SKM-1 treated with dmso at 0.1 percent for 144 hours (cell line): ENCODE measurements around the gene NSD1.
"Not testable (repeated sequence)": the region's sequence is repeated elsewhere in the genome, so short reads cannot be mapped to it uniquely, and the experiment has no call there.

ENCODE experiments used
- DNase-seq: peaks from one replicate; lab custom pipeline; 2025; ENCODE audit not compliant: unreplicated experiment; lab: John Stamatoyannopoulos, UW

NSD1 gene

DNA sequence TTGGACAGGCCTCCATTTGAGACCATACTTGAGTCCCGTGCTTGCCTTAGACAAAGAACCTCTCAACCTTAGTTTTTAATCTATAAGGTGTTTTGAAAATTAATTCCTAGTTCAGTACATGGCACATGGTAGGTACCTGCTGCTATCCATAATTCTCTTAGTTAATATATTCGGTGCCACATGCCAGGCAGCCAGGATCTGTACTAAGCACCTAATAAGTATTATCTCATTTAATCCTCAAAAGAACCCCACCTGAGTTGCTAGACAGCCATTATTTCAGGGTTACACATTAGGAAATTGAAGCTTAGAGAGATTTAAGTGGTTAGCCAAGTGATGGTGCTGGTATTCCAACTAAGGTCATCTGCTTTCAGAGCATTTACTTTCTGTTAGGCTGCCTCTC lies 29.9 kb downstream of the NSD1 start:
- no peak for DNase-seq

DNA sequence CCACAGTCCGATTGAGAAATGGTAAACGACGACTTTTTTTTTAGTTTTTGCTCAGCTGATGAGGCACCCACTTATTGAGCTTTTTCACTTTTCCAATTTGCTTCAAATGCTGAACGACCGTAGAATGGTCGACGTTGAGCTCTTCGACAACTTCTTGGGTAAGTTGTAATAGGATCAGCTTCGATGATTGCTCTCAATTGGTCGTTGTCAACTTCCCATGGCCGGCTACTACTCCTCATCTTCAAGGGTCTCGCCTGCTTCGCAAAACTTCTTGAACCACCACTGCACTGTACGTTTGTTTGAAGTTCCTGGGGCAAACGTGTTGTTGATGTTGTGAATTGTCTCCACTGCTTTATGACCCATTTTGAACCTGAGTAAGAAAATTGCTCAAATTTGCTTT lies 35.7 kb downstream of the NSD1 start:
- no peak for DNase-seq

DNA sequence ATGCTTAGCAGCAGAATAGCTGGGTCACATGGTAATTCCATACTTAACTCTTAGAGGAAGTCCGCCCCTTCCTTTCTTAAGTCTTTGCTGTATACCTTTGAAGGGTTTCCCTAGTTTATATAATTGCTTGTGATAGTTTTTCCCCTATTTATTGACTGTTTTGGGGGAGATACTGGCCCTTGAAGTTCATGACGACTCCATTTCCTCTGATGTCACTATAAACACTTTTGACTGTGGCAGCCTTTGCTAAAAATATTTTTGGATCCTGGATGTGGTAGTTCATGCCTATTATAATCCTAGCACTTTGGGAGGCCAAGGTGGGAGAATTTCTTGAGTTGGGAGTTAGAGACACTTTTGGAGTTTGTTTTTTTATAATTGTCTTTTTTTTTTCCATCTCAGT lies 38.4 kb downstream of the NSD1 start:
- DNase-seq = no peak

DNA sequence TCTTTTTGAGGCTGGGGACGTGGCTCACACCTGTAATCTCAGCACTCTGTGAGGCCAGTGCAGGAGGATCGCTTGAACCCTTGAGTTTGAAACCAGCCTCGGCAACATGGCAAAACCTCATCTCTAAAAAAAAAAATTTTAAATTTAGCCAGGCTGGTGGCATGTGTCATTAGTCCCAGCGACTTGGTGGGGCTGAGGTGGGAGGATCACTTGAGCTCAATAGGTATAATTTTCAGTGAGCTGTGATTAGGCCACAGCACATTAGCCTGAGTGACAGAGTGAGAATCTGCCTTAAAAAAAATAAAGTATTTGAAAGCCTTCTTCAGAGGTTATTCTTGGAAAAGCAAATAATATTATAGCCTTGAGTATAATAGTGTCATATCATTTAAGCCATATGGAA lies 41.8 kb downstream of the NSD1 start:
- no peak for DNase-seq

DNA sequence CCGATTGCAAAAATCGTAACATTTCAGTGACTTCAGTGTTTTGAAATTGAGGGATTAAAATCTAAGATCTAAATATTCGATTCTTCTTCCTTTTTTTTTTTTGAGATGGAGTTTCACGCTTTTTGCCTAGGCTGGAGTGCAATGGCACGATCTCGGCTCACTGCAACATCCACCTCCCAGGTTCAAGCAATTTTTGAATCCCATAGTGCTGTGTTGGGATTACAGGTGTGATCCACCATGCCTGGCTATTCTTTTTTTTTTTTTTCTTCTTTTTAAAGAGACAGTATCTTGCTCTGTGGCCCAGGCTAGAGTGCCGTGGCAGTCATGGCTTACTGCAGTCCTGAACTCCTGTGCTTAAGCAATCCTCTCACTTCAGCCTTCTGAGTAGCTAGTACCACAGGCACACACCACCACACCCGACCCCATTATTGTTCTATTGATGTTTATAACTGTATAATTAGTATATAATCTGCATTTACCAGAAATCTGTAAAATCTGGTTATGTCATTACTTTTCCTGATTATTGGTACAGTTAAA lies 42.7 kb downstream of the NSD1 start:
- no peak for DNase-seq

DNA sequence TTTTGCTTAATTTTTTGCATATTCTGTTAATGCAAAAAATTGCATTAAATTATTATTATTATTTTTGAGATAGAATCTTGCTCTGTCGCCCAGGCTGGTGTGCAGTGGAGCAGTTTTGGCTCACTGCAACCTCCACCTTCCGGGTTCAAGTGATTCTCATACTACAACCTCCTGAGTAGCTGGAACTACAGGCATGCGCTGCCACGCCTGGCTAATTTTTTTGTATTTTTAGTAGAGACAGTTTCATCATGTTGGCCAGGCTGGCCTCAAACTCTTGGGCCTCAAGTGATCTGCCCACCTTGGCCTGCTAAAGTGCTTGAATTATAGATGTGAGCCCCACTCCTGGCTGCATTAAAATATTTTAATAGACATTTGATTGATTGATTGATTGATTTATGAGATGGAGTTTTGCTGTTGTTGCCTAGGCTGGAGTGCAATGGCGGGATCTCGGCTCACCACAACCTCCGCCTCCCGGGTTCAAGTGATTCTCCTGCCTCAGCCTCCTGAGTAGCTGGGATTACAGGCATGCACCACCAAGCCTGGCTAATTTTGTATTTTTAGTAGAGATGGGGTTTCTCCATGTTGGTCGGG lies 44.4 kb downstream of the NSD1 start:
- not testable (repeated sequence) for DNase-seq

DNA sequence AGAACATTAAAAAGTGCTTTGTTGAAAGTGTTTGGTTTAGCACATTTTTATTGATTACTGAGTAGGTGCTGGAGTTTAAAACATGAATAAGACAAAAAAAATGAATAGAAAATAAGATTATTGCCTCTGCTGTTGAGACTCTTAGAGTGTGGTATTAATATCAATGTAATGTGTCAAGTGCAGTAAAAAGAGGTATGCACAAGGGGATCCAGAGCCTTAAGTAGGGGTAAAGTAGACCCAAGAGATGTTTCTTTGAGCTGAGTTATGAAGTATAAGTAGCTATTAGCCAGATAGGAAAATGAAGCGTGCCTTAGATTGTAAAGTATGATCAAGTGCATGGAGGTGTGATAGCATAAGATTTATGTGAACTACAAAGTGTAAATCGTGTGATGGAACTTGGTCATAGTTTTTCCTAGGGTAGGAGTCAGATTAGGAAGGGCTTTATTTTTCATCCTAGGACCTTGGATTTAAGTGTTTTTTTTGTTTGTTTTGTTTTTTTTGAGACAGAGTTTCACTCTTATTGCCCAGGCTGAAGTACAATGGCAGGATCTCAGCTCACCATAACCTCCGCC lies 45.2 kb downstream of the NSD1 start:
- DNase-seq = no peak

DNA sequence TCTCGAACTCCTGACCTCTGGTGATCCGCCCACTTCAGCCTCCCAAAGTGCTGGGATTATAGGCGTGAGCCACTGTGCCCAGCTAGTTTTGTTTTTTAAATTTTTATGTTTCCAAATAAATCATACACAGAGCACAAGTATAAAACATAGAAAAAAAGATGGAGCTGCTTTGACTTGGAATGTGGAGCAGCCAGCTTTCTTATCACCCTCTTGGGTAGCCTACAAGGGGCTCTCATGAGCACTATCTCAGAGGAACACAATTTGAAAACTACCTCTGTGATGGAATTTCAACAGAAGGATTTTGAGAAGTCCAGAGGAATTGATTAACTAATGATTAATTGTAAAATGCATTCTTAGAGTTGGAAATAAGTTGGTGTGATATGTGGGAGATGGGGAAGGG lies 45.9 kb downstream of the NSD1 start:
- no peak for DNase-seq

DNA sequence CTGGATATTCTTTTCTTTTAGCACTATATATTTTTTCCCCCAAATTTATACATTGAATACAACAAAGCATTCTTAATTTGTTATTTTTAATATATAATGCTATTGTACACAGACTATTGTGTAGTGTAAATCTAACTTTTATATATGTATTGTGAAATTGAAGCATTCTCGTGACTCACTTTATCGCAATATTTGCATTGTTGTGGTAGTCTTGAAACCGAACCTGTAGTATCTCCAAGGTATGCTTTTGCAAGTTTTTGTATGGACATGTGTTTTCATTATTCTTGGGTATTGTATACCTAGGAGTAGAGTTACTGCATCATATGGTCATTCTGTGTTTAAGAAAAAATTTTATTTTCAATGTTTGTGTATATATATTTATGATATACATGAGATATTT lies 49.6 kb downstream of the NSD1 start:
- no peak for DNase-seq

DNA sequence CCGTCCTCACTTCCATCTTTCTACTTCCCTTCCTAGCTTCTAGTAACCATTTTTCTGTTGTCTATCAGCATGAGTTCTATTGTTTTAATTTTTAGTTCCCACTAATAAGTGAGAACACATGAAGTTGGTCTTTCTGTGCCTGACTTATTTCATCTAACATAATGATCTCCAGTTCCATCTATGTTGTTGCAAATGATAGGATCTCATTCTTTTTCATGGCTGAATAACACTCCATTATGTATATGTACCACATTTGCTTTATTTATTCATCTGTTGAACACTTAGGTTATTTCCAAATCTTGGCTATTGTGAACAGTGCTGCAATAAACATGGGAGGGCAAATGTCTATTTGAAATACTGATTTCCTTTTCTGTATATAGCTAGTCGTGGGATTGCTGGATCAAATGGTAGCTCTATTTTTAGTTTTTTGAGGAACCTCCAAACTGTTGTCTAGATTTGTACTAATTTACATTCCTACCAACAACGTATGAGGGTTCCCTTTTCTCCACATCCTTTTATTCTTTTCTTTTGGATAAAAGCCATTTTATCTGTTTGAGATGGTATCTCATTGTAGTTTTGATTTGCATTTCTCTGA lies 50.3 kb downstream of the NSD1 start:
- no peak for DNase-seq

DNA sequence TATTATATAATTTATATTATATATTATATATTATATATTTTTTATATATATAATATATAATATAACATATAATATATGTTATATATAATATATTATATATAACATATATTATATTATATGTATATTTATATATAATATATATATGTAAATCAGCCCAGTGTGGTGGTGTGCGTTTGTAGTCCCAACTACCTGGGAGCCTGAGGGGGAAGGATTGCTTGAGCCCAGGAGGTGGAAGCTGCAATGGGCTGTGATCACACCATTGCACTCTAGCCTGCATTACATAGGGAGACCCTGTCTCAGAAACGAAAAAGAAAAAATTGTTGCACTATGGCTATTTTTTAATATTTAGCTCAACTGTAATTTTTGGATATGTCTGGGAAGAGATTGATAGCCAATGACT lies 52.4 kb downstream of the NSD1 start:
- no peak for DNase-seq

DNA sequence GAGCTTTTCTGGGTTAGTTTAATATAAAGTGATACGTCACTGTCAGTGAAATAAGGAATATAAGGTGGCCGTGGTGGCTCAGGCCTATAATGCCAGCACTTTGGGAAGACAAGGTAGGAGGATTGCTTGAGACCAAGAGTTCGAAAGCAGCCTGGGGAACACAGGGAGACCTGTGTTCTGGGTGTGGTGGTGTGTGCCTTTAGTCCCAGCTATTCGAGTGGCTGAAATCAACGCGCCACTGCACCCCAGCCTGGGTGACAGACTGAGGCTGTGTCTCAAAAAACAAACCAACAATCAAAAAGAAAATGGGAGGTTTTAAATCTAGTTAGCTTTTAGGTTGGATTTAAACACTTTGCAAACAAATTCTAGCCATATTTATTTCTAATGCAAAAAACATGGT lies 53.1 kb downstream of the NSD1 start:
- no peak for DNase-seq

DNA sequence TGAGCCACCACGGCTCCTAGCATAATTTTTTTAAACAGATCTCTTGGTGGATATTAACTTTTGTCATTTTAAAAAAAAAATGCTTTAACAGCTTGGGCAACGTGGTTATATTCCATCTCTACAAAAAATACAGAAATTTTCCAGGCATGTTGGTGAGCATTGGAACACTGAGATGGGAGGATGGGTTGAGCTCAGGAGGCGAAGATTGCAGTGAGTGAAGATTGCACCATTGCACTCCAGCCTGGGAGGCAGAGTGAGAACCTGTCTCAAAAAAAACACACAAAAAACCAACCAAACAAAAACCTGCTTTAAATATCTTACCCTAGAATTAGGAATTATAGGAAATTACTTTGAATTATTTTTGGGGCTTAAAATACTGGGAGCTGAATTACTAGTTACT lies 55.2 kb downstream of the NSD1 start:
- no peak for DNase-seq

DNA sequence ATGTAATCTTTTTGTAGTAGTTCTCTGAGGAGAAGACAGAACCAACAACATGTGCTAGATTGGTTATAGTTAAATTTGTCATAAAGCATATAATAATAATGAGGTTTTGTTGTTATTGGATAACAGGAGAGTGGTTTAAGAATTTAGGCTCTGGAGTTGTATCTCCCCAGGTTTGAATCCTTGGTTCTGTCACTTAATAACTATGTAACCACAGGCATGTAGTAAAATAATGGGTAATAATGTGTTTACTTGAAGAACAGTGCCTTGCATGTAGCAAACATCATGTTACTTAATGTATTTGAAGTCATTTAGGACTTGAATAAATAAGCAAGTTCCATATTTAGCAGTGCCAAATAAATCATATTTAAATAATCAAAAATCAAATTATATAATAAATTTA lies 55.8 kb downstream of the NSD1 start:
- no peak for DNase-seq

DNA sequence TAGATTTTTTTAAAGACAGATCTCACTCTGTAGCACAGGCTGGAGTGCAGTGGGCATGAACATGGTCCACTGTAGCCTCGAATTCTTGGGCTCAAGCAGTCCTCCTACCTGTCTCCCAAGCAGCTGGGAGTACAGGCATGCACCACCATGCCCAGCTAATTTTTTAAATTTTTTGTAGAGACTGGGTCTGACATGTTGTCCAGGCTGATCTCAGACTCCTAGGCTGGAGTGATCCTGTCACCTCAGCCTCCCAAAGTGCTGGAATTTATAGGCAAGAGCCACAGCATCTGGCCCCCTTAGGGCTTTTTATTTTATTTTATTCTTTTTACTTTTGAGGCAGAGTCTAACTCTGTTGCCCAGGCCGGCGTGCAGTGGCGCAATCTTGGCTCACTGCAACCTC lies 56.4 kb downstream of the NSD1 start:
- DNase-seq = no peak

DNA sequence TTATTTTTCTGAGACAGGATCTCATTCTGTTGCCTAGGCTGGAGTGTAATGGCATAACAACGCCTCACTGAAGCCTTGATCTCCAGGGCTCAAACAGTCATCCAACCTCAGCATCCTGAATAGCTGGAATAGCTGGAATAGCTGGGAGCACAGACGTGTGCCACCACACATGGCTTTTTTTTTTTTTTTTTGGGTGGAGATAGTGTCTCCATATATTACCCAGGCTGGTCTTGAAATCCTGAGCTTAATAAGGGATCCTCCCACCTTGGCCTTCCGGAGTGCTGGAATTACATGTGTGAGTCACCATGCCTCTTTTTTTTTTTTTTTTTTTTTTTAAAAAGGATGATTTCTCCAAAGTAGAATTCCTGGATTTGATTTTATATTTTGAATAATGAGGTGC lies 60.7 kb downstream of the NSD1 start:
- no peak for DNase-seq

DNA sequence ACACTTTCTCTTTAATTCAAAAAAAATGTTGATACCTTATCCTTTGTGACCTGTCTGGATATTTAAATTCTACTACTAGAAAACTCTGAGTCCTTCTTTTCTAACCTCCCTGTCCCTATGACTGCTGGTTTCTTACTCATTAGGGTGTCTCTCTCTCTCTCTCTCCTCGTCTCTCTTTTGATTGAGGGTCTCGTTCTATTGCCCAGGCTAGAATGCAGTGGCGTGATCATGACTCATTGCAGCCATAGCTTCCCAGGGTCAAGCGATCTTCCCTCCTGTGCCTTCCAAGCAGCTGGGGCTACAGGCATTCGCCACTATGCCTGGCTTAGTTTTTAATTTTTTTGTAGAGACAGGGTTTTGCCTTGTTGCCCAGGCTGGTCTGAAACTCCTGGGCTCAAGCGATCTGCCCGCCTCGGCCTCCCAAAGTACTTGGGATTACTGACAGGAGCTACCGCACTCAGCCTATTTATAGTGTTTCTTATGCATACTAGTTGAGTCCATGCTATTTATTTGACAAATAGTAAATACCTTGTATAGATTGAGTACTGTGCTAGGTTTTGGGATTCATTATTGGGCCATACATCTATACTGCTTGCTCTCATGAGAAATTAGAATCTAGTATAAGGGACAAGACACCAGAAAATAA lies 61.9 kb downstream of the NSD1 start:
- DNase-seq = no peak

DNA sequence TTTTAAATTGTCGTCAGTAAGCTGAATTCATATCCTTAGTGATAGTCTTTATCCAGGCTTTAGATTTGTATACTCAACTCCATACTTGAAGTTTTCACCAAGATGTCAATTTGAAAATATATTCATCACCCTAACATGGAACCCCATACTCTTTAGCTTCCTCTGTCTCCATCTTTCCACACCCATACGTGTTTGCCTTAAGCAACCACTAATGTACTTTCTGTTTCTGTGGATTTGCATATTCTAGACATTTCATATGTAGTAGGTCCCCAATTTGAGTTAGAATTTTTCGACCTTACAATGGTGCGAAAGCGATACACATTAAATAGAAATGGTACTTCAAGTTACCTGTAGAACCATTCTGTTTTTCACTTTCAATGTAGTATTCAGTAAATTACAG lies 65.2 kb downstream of the NSD1 start:
- no peak for DNase-seq

DNA sequence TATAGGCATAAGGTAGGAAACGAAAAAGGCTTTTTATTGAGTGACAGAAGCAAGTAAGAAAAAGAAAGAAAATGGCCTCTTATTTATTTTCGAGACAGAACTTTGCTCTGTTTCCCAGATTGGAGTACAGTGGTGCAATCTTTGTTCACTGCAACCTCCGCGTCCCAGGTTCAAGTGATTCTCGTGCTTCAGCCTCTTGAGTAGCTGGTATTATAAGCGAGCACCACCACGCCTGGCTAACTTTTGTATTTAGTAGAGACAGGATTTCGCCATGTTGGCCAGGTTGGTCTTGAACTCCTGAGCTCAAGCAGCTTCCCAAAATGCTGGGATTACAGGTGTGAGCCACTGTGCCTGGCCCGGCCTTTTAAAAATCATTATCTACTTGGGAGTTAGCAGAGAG lies 70.7 kb downstream of the NSD1 start:
- no peak for DNase-seq

DNA sequence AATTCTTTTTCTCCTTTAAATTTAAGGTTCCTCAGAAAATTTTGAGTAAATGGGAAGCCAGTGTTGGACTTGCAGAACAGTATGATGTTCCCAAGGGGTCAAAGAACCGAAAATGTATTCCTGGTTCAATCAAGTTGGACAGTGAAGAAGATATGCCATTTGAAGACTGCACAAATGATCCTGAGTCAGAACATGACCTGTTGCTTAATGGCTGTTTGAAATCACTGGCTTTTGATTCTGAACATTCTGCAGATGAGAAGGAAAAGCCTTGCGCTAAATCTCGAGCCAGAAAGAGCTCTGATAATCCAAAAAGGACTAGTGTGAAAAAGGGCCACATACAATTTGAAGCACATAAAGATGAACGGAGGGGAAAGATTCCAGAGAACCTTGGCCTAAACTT lies 76.0 kb downstream of the NSD1 start:
- DNase-seq = no peak

DNA sequence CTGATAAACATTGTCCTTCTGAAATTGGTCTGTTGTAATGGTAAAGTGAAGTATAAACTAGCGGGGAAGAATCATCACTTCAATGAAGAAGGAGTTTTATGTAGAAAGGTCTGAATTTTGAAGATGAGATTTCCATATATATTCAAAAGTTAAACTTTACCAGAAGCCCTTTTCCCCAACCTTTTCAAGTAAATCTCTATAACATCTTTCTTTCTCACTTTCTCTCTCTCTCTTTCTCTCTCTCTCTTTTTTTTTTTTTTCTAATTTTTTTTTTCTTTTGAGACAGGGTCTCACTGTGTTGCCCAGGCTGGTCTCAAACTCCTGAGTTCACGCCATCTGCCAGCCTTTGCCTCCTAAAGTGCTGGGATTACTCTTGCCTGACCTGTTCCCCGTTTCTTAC lies 78.7 kb downstream of the NSD1 start:
- no peak for DNase-seq

DNA sequence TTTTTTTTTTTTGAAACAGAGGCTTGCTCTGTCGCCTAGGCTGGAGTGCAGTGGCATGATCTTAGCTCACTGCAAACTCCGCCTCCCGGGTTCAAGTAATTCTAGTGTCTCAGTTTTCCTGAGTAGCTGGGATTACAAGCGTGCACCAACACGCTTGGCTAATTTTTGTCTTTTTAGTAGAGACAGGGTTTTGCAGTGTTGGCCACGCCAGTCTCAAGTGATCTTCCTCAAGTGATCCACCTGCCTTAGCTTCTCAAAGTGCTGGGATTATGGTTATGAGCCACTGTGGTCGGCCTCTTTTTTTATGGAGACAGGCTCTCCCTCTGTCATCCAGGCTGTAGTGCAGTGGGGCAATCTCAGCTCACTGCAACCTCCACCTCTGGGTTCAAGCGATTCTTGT lies 87.0 kb downstream of the NSD1 start:
- DNase-seq = no peak
